Coronary artery (tissue), 2 donors: ENCODE measurements around the gene EBPL.

Experiments used
- DNase-seq: peaks from one replicate; pipeline ENCODE4 v3.0.0-alpha.2; 2017; ENCODE audit warnings: low spot score
- H3K27ac ChIP-seq, 2 donors: fragments of 200-600 bp; sonication (generic); one replicate each; pipeline ENCODE4 v1.5.1; 2016 to 2019
- H3K4me3 ChIP-seq: fragments of 200-600 bp; sonication (generic); 2 replicates; pipeline ENCODE4 v1.5.1; 2016; ENCODE audit warnings: mild to moderate bottlenecking, moderate library complexity
- TF ChIP-seq, protein P1 (sequence below): fragments of 200-600 bp; sonication (generic); IDR thresholded peaks from one replicate; pipeline ENCODE4 v1.5.1; 2019; ENCODE audit warnings: antibody characterized with exemption

Gene EBPL

GRCh38 chr13:49676581-49677298 is 14.5 kb downstream of the EBPL start:
- Histone ChIP-seq H3K4me3 (no peak overlapping the region), H3K27ac (no peak overlapping the region)
- TF ChIP-seq, protein P1, sequence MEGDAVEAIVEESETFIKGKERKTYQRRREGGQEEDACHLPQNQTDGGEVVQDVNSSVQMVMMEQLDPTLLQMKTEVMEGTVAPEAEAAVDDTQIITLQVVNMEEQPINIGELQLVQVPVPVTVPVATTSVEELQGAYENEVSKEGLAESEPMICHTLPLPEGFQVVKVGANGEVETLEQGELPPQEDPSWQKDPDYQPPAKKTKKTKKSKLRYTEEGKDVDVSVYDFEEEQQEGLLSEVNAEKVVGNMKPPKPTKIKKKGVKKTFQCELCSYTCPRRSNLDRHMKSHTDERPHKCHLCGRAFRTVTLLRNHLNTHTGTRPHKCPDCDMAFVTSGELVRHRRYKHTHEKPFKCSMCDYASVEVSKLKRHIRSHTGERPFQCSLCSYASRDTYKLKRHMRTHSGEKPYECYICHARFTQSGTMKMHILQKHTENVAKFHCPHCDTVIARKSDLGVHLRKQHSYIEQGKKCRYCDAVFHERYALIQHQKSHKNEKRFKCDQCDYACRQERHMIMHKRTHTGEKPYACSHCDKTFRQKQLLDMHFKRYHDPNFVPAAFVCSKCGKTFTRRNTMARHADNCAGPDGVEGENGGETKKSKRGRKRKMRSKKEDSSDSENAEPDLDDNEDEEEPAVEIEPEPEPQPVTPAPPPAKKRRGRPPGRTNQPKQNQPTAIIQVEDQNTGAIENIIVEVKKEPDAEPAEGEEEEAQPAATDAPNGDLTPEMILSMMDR: no peak
- no peak for DNase-seq

DNA sequence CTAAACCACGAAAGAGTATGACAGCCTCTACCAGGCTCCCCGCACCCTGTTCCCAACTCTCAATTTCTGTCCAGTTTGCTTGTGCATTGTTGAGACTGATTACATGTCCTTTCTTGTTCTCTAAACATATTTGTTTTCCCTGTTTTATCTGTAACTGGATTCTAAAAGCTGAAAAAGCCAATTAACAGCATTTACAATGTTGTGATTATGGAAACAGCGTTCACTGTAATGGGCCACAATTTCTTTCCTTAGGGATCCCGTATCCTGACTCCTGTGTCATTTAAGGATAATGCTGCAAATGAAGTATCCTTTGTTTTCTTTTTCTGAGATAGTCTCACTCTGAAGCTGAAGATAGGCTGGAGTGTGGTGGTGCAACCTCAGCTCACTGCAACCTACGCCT is 20.5 kb downstream of the EBPL start:
- Histone ChIP-seq H3K27ac (no peak overlapping the region), H3K4me3 (no peak overlapping the region)
- no peak for DNase-seq
- TF ChIP-seq, protein P1: no peak

DNA sequence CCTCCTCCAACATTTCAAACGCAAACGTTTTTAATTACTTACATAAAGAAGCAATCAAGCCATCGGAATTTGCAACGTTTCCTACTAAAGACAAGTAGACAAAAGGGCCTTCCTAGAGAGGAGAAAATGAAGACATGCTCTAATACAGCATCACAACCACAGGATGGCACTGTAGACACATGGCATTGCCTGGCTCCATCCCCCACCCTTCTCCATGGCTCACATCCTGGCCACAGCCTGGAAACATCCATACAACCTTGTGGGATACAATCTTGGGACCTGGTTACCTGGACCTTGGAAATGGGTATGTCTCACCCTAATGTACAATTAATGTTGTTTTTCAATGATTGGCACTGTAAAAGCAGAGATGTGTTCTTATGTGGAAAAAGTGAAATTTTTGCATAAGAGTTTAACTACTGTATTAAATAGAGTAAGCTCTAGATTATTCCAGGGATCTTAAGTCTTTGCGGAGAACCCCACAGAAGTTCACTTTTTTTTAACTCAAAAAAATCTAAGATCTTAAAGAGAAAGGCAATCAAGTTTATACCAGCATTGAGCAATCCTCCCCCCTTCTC is 21.5 kb downstream of the EBPL start:
- TF ChIP-seq, protein P1: peak; percentile 58
- no peak for DNase-seq
- Histone ChIP-seq H3K27ac (no peak overlapping the region), H3K4me3 (no peak overlapping the region)

DNA sequence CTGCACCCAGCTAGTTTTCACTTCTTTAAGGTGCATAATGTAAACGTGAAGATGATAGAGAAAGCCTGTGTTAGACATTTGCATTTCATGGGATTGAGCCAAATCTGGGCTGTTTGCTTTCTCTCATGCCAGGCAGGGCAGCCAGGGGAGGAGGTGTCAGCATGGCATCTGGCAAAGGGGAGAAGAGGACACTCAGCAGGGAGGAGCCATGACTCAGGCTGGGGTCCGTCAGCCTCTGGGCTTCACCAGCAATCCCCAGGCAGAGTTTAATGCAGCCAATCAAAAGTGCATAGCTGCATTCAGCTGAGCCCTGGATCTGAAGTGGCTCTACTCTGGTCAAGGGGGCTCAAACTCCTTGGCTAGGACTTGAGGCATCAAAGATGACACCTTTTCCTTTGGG is 23.5 kb downstream of the EBPL start:
- TF ChIP-seq, protein P1: no peak
- no peak overlapping the region for H3K27ac ChIP-seq
- no peak for DNase-seq
- no peak overlapping the region for H3K4me3 ChIP-seq

GRCh38 chr13:49664606-49665005 is 26.7 kb downstream of the EBPL start:
- no peak overlapping the region for H3K4me3 ChIP-seq
- no peak for DNase-seq
- H3K27ac ChIP-seq: no peak overlapping the region
- TF ChIP-seq, protein P1: no peak

GRCh38 chr13:49657241-49657641 is 34.0 kb downstream of the EBPL start:
- no peak overlapping the region for H3K4me3 ChIP-seq

More at GRCh38 chr13:49657241-49657641, 34.0 kb downstream of the EBPL start:
- DNase-seq: no peak
- no peak overlapping the region for H3K27ac ChIP-seq
- TF ChIP-seq, protein P1: no peak
